ENCODE data around the gene NEURL1.

NEURL1 gene

DNA sequence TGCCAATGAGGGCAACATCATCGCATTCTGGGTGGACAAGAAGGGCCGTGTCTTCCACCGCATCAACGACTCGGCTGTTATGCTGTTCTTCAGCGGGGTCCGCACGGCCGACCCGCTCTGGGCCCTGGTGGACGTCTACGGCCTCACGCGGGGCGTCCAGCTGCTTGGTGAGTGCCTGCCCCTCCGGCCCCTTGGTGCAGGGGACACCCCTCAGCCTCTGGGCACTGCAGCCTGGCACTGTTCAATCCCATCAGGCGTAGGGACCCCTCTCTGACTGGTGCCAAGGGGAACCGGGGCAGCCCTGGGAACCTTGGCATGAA, 78.1 kb downstream of the NEURL1 start:
- Histone ChIP-seq H3K4me1 (ENCODE audit: insufficient read depth, low read length, poor library complexity, severe bottlenecking) (no peaks in the 10 kb centered on the region), H3K9me2 (replicated peaks; ENCODE audit: low read depth, low read length) (no peaks in the 10 kb centered on the region), H4K20me1 (ENCODE audit: insufficient read depth, low read length, poor library complexity, severe bottlenecking) (no peaks in the 10 kb centered on the region), H2AFZ (ENCODE audit: low read length) (no peak overlapping the region), H3K9ac (ENCODE audit: low read depth, low read length, poor library complexity, severe bottlenecking) (no peak overlapping the region), H3K36me3 (ENCODE audit: insufficient read depth, low read length) (no peaks in the 10 kb centered on the region), H3K79me2 (ENCODE audit: insufficient read depth, low read length) (no peaks in the 10 kb centered on the region), H3K9me3 (ENCODE audit: insufficient read depth, low read depth, low read length) (no peaks in the 10 kb centered on the region), H3K4me2 (ENCODE audit: low read depth, low read length, poor library complexity, severe bottlenecking) (no peak overlapping the region), H3K4me3 (ENCODE audit: low read length, poor library complexity, severe bottlenecking) (no peak overlapping the region), H3K27me3 (ENCODE audit: insufficient read depth, low read length, poor library complexity, severe bottlenecking) (no peaks in the 10 kb centered on the region), H3F3A (ENCODE audit: low read depth) (no peaks in the 10 kb centered on the region)
- TF ChIP-seq EZH2phosphoT487 (IDR thresholded peaks at IDR 0.05; ENCODE audit: borderline replicate concordance), result no peak
- TF ChIP-seq, protein P1, sequence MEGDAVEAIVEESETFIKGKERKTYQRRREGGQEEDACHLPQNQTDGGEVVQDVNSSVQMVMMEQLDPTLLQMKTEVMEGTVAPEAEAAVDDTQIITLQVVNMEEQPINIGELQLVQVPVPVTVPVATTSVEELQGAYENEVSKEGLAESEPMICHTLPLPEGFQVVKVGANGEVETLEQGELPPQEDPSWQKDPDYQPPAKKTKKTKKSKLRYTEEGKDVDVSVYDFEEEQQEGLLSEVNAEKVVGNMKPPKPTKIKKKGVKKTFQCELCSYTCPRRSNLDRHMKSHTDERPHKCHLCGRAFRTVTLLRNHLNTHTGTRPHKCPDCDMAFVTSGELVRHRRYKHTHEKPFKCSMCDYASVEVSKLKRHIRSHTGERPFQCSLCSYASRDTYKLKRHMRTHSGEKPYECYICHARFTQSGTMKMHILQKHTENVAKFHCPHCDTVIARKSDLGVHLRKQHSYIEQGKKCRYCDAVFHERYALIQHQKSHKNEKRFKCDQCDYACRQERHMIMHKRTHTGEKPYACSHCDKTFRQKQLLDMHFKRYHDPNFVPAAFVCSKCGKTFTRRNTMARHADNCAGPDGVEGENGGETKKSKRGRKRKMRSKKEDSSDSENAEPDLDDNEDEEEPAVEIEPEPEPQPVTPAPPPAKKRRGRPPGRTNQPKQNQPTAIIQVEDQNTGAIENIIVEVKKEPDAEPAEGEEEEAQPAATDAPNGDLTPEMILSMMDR (conservative IDR thresholded peaks at IDR 0.05; ENCODE audit: low read length), result no peak

DNA sequence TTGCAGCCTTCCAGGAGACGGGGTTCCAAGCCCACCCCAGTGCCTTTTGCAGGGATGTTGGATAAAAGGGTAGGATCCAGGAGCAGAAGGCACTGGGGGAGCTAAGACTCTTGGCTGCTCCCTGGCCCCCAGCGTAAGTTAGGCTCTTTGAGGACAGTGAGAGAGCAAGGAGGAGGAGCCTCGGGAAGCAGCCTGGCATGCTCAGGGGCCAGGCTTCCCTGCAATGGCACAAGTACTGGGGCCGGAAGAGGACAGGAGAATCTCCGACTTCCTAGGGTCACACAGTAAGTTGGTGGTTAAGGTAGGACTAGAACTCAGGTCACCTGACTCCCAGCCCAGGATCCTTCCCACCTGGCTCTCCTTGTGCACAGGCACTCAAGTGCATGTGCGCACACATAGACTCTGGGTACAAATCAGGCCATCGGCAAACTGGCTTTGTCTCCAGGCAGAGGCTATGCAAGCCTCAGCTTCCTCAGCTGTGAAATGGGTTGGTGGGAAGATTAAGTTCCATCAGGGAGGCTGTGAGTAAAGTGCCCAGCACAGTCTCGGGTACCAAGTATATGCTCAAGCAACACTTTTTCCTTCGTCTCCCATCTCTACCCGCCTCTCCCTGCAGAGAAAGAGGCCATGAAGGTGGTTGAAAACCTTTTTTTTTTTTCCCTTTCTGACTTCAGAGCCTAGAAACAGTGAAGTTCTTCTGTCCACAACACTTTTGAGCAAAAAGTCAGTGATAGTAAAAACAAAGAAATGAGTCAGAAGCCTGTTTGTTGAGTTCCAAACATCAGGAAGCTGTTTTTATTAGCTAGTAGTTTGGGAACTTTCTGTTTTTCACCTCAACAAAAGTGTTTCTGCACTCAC, 79.1 kb downstream of the NEURL1 start:
- TF ChIP-seq, protein P1 (conservative IDR thresholded peaks at IDR 0.05; ENCODE audit: low read length), result no peak
- TF ChIP-seq EZH2phosphoT487 (IDR thresholded peaks at IDR 0.05; ENCODE audit: borderline replicate concordance), result no peak
- H3K9me2 ChIP-seq (replicated peaks; ENCODE audit: low read depth, low read length), result no peaks in the 10 kb centered on the region
- no peaks in the 10 kb centered on the region for H3K36me3 ChIP-seq (ENCODE audit: insufficient read depth, low read length)
- no peaks in the 10 kb centered on the region for H3F3A ChIP-seq (ENCODE audit: low read depth)
- H3K4me3 ChIP-seq (ENCODE audit: low read length, poor library complexity, severe bottlenecking), result no peak overlapping the region
- H3K9me3 ChIP-seq (ENCODE audit: insufficient read depth, low read depth, low read length), result no peaks in the 10 kb centered on the region
- no peaks in the 10 kb centered on the region for H3K79me2 ChIP-seq (ENCODE audit: insufficient read depth, low read length)
- H3K9ac ChIP-seq (ENCODE audit: low read depth, low read length, poor library complexity, severe bottlenecking), result no peak overlapping the region
- no peaks in the 10 kb centered on the region for H4K20me1 ChIP-seq (ENCODE audit: insufficient read depth, low read length, poor library complexity, severe bottlenecking)
- H3K4me1 ChIP-seq (ENCODE audit: insufficient read depth, low read length, poor library complexity, severe bottlenecking), result no peaks in the 10 kb centered on the region
- no peaks in the 10 kb centered on the region for H3K27me3 ChIP-seq (ENCODE audit: insufficient read depth, low read length, poor library complexity, severe bottlenecking)
- no peak overlapping the region for H2AFZ ChIP-seq (ENCODE audit: low read length)
- no peak overlapping the region for H3K4me2 ChIP-seq (ENCODE audit: low read depth, low read length, poor library complexity, severe bottlenecking)

DNA sequence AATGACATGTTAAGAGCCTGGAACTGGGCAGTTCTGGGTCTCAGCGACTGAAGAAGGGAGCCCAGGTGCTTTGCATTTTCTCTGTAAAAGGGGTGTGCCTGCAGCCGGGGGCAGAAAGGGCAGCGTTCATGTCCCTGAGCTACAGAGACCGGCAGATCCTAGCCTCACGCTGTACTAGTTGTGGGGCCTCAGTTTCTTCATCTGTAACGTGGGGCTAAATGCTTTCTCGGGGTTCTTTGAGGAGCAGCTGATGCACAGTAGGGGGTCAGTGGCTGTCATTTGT, 79.6 kb downstream of the NEURL1 start:
- TF ChIP-seq, protein P1 (conservative IDR thresholded peaks at IDR 0.05; ENCODE audit: low read length), result no peak
- TF ChIP-seq EZH2phosphoT487 (IDR thresholded peaks at IDR 0.05; ENCODE audit: borderline replicate concordance), result no peak
- H3K9ac ChIP-seq (ENCODE audit: low read depth, low read length, poor library complexity, severe bottlenecking), result no peak overlapping the region
- H3K27me3 ChIP-seq (ENCODE audit: insufficient read depth, low read length, poor library complexity, severe bottlenecking), result no peaks in the 10 kb centered on the region
- no peaks in the 10 kb centered on the region for H3K9me2 ChIP-seq (replicated peaks; ENCODE audit: low read depth, low read length)
- H3K9me3 ChIP-seq (ENCODE audit: insufficient read depth, low read depth, low read length), result no peaks in the 10 kb centered on the region
- H4K20me1 ChIP-seq (ENCODE audit: insufficient read depth, low read length, poor library complexity, severe bottlenecking), result no peaks in the 10 kb centered on the region
- no peak overlapping the region for H2AFZ ChIP-seq (ENCODE audit: low read length)
- no peaks in the 10 kb centered on the region for H3K4me1 ChIP-seq (ENCODE audit: insufficient read depth, low read length, poor library complexity, severe bottlenecking)
- H3K79me2 ChIP-seq (ENCODE audit: insufficient read depth, low read length), result no peaks in the 10 kb centered on the region
- H3K4me3 ChIP-seq (ENCODE audit: low read length, poor library complexity, severe bottlenecking), result no peak overlapping the region
- H3K36me3 ChIP-seq (ENCODE audit: insufficient read depth, low read length), result no peaks in the 10 kb centered on the region
- H3F3A ChIP-seq (ENCODE audit: low read depth), result no peaks in the 10 kb centered on the region
- no peak overlapping the region for H3K4me2 ChIP-seq (ENCODE audit: low read depth, low read length, poor library complexity, severe bottlenecking)
